Neural progenitor cell (in vitro differentiated cells): Measurements from ENCODE around the gene CCL17. TPM values are rescaled to one million over a fixed set of nuclear protein-coding genes. Genes with fewer than 3 reads are reported as not detected.

ENCODE experiments used
- DNase-seq: peaks from one replicate; pipeline ENCODE4 v3.0.0-alpha.2; 2016; ENCODE audit warnings: low spot score
- H2AFZ ChIP-seq: fragments of 200-600 bp; sonication (generic); replicated peaks from 2 replicates; pipeline ENCODE4 v1.6.1; 2016; ENCODE audit warnings: antibody characterized with exemption
- H3F3A ChIP-seq: fragments of 200-600 bp; sonication (generic); 2 replicates; pipeline ENCODE4 v1.6.1; 2016; ENCODE audit warnings: antibody characterized with exemption, low read depth
- H3K27ac ChIP-seq: fragments of 200-600 bp; sonication (generic); 2 replicates; pipeline ENCODE4 v1.5.1; 2016; ENCODE audit warnings: mild to moderate bottlenecking
- H3K27me3 ChIP-seq: fragments of 200-600 bp; sonication (generic); 2 replicates; pipeline ENCODE4 v1.6.1; 2016; ENCODE audit warnings: mild to moderate bottlenecking, moderate library complexity
- H3K36me3 ChIP-seq: fragments of 200-600 bp; sonication (generic); 2 replicates; pipeline ENCODE4 v1.5.1; 2016
- H3K4me1 ChIP-seq: fragments of 200-600 bp; sonication (generic); 2 replicates; pipeline ENCODE4 v1.6.1; 2016; ENCODE audit warnings: mixed run types
- H3K4me2 ChIP-seq: fragments of 200-600 bp; sonication (generic); 2 replicates; pipeline ENCODE4 v1.6.1; 2016
- H3K4me3 ChIP-seq: fragments of 200-600 bp; sonication (generic); 2 replicates; pipeline ENCODE4 v1.5.1; 2016
- H3K79me2 ChIP-seq: fragments of 200-600 bp; sonication (generic); 2 replicates; pipeline ENCODE4 v1.6.1; 2016; ENCODE audit warnings: low read depth
- H3K9ac ChIP-seq: fragments of 200-600 bp; sonication (generic); 2 replicates; pipeline ENCODE4 v1.6.1; 2016
- H3K9me3 ChIP-seq: fragments of 200-600 bp; sonication (generic); 2 replicates; pipeline ENCODE4 v1.5.1; 2016; ENCODE audit warnings: low read depth
- H4K20me1 ChIP-seq: fragments of 200-600 bp; sonication (generic); 2 replicates; pipeline ENCODE4 v1.6.1; 2016; ENCODE audit warnings: low read depth
- H3K27ac Mint-ChIP-seq: 3 replicates; pipeline ENCODE4 v1.8.0; 2021; ENCODE audit warnings: mixed read lengths
- H3K27me3 Mint-ChIP-seq: 2 replicates; pipeline ENCODE4 v1.8.0; 2022; ENCODE audit warnings: low read depth, mild to moderate bottlenecking, inconsistent platforms, moderate library complexity, mixed read lengths; ENCODE audit not compliant: insufficient read depth
- H3K36me3 Mint-ChIP-seq: 3 replicates; pipeline ENCODE4 v1.8.0; 2021; ENCODE audit warnings: mixed read lengths
- H3K4me1 Mint-ChIP-seq: 3 replicates; pipeline ENCODE4 v1.8.0; 2021; ENCODE audit warnings: mixed read lengths
- H3K4me3 Mint-ChIP-seq: 3 replicates; pipeline ENCODE4 v1.8.0; 2021; ENCODE audit warnings: mild to moderate bottlenecking, moderate library complexity, mixed read lengths
- H3K9me3 Mint-ChIP-seq: 3 replicates; pipeline ENCODE4 v1.8.0; 2020; ENCODE audit warnings: mixed read lengths
- EZH2 ChIP-seq: fragments of 200-600 bp; sonication (generic); IDR thresholded peaks from 2 replicates; pipeline ENCODE4 v1.6.1; 2017; ENCODE audit warnings: antibody characterized with exemption, mild to moderate bottlenecking, moderate library complexity
- EZH2phosphoT487 ChIP-seq: fragments of 200-600 bp; sonication (generic); IDR thresholded peaks from 2 replicates; pipeline ENCODE4 v1.6.1; 2017; ENCODE audit warnings: antibody characterized with exemption
- total RNA-seq: library from RNA; depleted of rRNA; stranded (reverse); fragments of >200 nt; gene quantifications from 2 replicates; pipeline ENCODE4 v1.2.3, GENCODE V29; 2015; ENCODE audit warnings: low replicate concordance
- TF ChIP-seq, protein P1 (sequence below): fragments of 200-600 bp; sonication (generic); IDR thresholded peaks from 2 replicates; pipeline ENCODE4 v1.5.1; 2017; ENCODE audit warnings: antibody characterized with exemption, mild to moderate bottlenecking

The CCL17 gene
- total RNA-seq, 1 donor from 2014 or later: not detected

DNA sequence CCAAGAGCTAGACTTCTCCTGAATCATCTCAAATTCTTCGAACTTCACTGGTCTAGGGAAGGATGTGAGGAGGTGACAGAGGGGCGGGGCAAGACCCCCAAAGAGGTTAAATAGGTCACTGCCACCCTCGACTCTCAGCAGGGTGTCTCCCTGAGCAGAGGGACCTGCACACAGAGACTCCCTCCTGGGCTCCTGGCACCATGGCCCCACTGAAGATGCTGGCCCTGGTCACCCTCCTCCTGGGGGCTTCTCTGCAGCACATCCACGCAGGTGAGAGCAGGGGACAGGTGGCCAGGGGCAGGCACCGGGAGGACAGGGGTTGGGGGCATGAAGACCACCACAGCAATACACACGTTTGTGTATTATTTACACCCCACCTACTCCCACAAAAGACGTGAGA, 9.2 kb downstream of the CCL17 start:
- no peak overlapping the region for H3K4me2 ChIP-seq
- H3K4me1 Mint-ChIP-seq: peaks cover 34% of the 10 kb centered on the region
- no peaks in the 10 kb centered on the region for H3K36me3 ChIP-seq
- H3K4me3 ChIP-seq: no peak overlapping the region
- no peaks in the 10 kb centered on the region for H3K27me3 ChIP-seq
- DNase-seq: no peak
- H3K27ac ChIP-seq: no peak overlapping the region
- peaks cover 15% of the 10 kb centered on the region for H3K4me1 ChIP-seq
- H3K27ac Mint-ChIP-seq: peak overlapping the region; percentile 82
- H3F3A ChIP-seq: peaks cover 9% of the 10 kb centered on the region
- H2AFZ ChIP-seq: no peak overlapping the region
- no peak overlapping the region for H3K4me3 Mint-ChIP-seq
- H3K9me3 ChIP-seq: no peaks in the 10 kb centered on the region
- H3K36me3 Mint-ChIP-seq: no peaks in the 10 kb centered on the region
- peaks cover 2% of the 10 kb centered on the region for H3K9me3 Mint-ChIP-seq
- H4K20me1 ChIP-seq: no peaks in the 10 kb centered on the region
- no peaks in the 10 kb centered on the region for H3K79me2 ChIP-seq
- H3K27me3 Mint-ChIP-seq: peaks cover 12% of the 10 kb centered on the region
- H3K9ac ChIP-seq: no peak overlapping the region
- TF ChIP-seq EZH2phosphoT487 (no peak), EZH2 (no peak)
- TF ChIP-seq, protein P1, sequence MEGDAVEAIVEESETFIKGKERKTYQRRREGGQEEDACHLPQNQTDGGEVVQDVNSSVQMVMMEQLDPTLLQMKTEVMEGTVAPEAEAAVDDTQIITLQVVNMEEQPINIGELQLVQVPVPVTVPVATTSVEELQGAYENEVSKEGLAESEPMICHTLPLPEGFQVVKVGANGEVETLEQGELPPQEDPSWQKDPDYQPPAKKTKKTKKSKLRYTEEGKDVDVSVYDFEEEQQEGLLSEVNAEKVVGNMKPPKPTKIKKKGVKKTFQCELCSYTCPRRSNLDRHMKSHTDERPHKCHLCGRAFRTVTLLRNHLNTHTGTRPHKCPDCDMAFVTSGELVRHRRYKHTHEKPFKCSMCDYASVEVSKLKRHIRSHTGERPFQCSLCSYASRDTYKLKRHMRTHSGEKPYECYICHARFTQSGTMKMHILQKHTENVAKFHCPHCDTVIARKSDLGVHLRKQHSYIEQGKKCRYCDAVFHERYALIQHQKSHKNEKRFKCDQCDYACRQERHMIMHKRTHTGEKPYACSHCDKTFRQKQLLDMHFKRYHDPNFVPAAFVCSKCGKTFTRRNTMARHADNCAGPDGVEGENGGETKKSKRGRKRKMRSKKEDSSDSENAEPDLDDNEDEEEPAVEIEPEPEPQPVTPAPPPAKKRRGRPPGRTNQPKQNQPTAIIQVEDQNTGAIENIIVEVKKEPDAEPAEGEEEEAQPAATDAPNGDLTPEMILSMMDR: no peak

DNA sequence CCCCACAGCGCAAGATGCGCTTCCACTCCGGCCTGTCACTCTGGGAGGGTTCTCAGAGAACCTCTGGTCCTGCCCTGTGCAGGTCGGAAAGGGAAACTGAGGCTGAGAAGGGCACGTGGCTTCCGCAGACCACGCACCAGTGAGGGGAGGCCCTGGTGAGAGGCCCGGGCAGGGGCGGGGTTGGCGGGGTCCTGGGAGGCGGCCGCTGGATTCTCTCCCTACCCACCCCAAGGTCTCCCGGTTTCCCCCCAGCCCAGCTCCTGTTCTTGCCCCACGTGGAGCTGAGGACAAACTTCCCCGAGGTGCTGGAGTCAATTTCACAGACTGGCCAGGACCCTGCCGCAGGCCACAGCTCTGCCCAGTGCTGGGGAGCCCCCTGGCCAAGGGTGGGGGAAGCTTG, 11.5 kb downstream of the CCL17 start:
- Mint-ChIP-seq H3K27ac (peak overlapping the region; percentile 75), H3K27me3 (peaks cover 8% of the 10 kb centered on the region)
- peak overlapping the region; percentile 88 for H2AFZ ChIP-seq

DNA sequence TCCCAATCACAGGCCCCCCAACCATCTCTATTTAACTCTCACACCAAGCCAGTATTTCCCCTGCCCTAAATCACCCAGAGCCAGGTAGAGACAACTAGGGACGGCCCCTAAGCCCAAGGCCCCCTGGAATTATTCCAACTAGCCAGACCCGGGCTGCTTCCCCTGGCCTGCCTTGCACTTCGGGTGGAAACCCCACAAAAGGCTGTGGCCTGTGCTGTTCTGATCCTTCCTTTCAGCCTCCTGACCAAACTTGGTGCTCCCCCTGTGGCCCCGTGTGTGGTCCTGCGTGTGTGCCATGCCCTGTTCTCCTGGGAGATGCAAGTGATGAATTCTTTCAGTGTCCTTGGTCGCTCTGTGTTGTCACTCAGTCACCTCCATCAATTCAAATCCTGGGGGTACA, 14.9 kb downstream of the CCL17 start:
- no peak overlapping the region for H3K27ac Mint-ChIP-seq
- Histone ChIP-seq H3K27ac (no peak overlapping the region), H3K36me3 (no peaks in the 10 kb centered on the region), H2AFZ (no peak overlapping the region), H3K4me2 (no peak overlapping the region), H3K9me3 (no peaks in the 10 kb centered on the region), H3K9ac (no peak overlapping the region), H3F3A (peaks cover 9% of the 10 kb centered on the region), H4K20me1 (no peaks in the 10 kb centered on the region), H3K27me3 (no peaks in the 10 kb centered on the region), H3K79me2 (no peaks in the 10 kb centered on the region), H3K4me1 (peaks cover 11% of the 10 kb centered on the region), H3K4me3 (no peak overlapping the region)
- no peak overlapping the region for H3K4me3 Mint-ChIP-seq
- peaks cover 2% of the 10 kb centered on the region for H3K9me3 Mint-ChIP-seq
- no peak for DNase-seq
- TF ChIP-seq, protein P1: no peak
- TF ChIP-seq EZH2 (no peak), EZH2phosphoT487 (no peak)
- peaks cover 7% of the 10 kb centered on the region for H3K27me3 Mint-ChIP-seq
- no peaks in the 10 kb centered on the region for H3K36me3 Mint-ChIP-seq
- peaks cover 40% of the 10 kb centered on the region for H3K4me1 Mint-ChIP-seq

More for the DNA sequence above, 11.5 kb downstream of the CCL17 start:
- Histone ChIP-seq H3K27me3 (no peaks in the 10 kb centered on the region), H3K4me1 (peaks cover 11% of the 10 kb centered on the region), H3K4me2 (no peak overlapping the region), H3K27ac (no peak overlapping the region), H3F3A (peaks cover 9% of the 10 kb centered on the region), H3K9me3 (no peaks in the 10 kb centered on the region), H3K36me3 (no peaks in the 10 kb centered on the region), H3K79me2 (no peaks in the 10 kb centered on the region), H3K9ac (no peak overlapping the region), H3K4me3 (no peak overlapping the region), H4K20me1 (no peaks in the 10 kb centered on the region)
- Mint-ChIP-seq H3K9me3 (peaks cover 2% of the 10 kb centered on the region), H3K36me3 (no peaks in the 10 kb centered on the region), H3K4me1 (peaks cover 33% of the 10 kb centered on the region), H3K4me3 (no peak overlapping the region)
- DNase-seq: no peak
- TF ChIP-seq EZH2phosphoT487 (no peak), EZH2 (no peak)
- TF ChIP-seq, protein P1: no peak
